Vein endothelial cell (primary cell): ENCODE measurements around the gene RCAN1. TPM values are rescaled to one million over a fixed set of nuclear protein-coding genes. Genes with fewer than 3 reads are reported as not detected.

Experiments used
- total RNA-seq: library from RNA; depleted of rRNA; stranded (reverse); fragments of >200 nt; gene quantifications from 2 replicates; pipeline ENCODE4 v1.2.3, GENCODE V29; 2012

RCAN1 gene
- total RNA-seq: 18.9 and 22.7 TPM in 2 replicates

GRCh38 chr21:34614628-34615486, at the start of gene RCAN1:
Gene RCAN1 (minus strand): TSS chr21:34615113. CDS start chr21:34615011, 102 bp downstream.

GRCh38 chr21:34511787-34512455, 103.0 kb downstream of the RCAN1 start, which contains the start of gene KCNE1:
Gene KCNE1 (minus strand): TSS chr21:34512210. CDS start chr21:34449634, 62,576 bp downstream.

Other genes with a start within 250 kb of the RCAN1 start
- gene SMIM11, start 239.6 kb downstream of the RCAN1 start, total RNA-seq: 4.4 and 8.8 TPM in 2 replicates
- gene SMIM34, start 191.2 kb downstream of the RCAN1 start, total RNA-seq: not detected in 2 replicates
- 0.10 TPM in 1 of 2 replicates, not detected in the other for gene KCNE1, start 102.9 kb downstream of the RCAN1 start, total RNA-seq
- under 0.01 TPM in 1 of 2 replicates, not detected in the other for gene CLIC6, start 53.9 kb upstream of the RCAN1 start, total RNA-seq